ENCODE measurements around the gene CRELD1. TPM values are rescaled to one million over a fixed set of nuclear protein-coding genes. Genes with fewer than 3 reads are reported as not detected.
A peak's percentile ranks its signal among the peaks of the same experiment; 100 is the strongest.

Gene CRELD1
- total and polyA plus RNA-seq, 2 of the 13 experiments (the other 11 are each of a cell fraction or from before 2014, with no cell fraction given): 27.1 to 61.9 TPM

- TF ChIP-seq DNMT3B (CRISPR knock-in tag; conservative IDR thresholded peaks at IDR 0.05): 0 out of 2 replicates have a peak, but pooled peaks have one; percentile 70
- no peak for TF ChIP-seq CEBPZ (IDR thresholded peaks at IDR 0.05; ENCODE audit: low read length)
- TF ChIP-seq NBN (conservative IDR thresholded peaks at IDR 0.05): no peak
- TF ChIP-seq BCL3 (CRISPR knock-in tag; IDR thresholded peaks at IDR 0.05): no peak; the same call in none of the 2 replicates
- 0 out of 2 replicates have a peak, but pooled peaks have one; percentile 24 for TF ChIP-seq FUBP1 (CRISPR knock-in tag; IDR thresholded peaks at IDR 0.05; ENCODE audit: borderline replicate concordance)
- no peak for TF ChIP-seq ZFAT (CRISPR knock-in tag; conservative IDR thresholded peaks at IDR 0.05)
- TF ChIP-seq CREBL2 (CRISPR knock-in tag; IDR thresholded peaks at IDR 0.05; ENCODE audit: borderline replicate concordance): no peak
- TF ChIP-seq ZNF431 (CRISPR knock-in tag; IDR thresholded peaks at IDR 0.05; ENCODE audit: borderline replicate concordance, low read depth): peak; percentile 74; the same call in 1 of the 2 replicates
- TF ChIP-seq EZH2 (conservative IDR thresholded peaks at IDR 0.05; ENCODE audit: low read depth, low read length): no peak
- peak; percentile 86 for TF ChIP-seq ZNF552 (CRISPR knock-in tag; IDR thresholded peaks at IDR 0.05; ENCODE audit: borderline replicate concordance)
- no peak; the same call in 1 of the 2 replicates for TF ChIP-seq KMT2A (CRISPR knock-in tag; IDR thresholded peaks at IDR 0.05)
- TF ChIP-seq U2AF1 (optimal IDR thresholded peaks at IDR 0.05; ENCODE audit: low read depth, low read length): no peak
- TF ChIP-seq SKI (IDR thresholded peaks at IDR 0.05; ENCODE audit: partially characterized antibody): peak; percentile 38
- TF ChIP-seq ZNF253 (CRISPR knock-in tag; IDR thresholded peaks at IDR 0.05; ENCODE audit: borderline replicate concordance): peak; percentile 70; the same call in 1 of the 2 replicates
- TF ChIP-seq ETV6 (CRISPR knock-in tag; conservative IDR thresholded peaks at IDR 0.05): no peak
- peak; percentile 68 for TF ChIP-seq ZNF781 (CRISPR knock-in tag; IDR thresholded peaks at IDR 0.05; ENCODE audit: borderline replicate concordance, not compliant biosample characterization)
- TF ChIP-seq E2F1 (CRISPR knock-in tag; IDR thresholded peaks at IDR 0.05): no peak
Measured at GRCh38 chr3:9946112-9947024, 12.7 kb downstream of the CRELD1 start (continued).
